CD4-positive, alpha-beta T cell treated with Interleukin-6 at 100 ng/mL for 8 hours (primary cell): ENCODE measurements around the gene ESR2.
"Not testable (repeated sequence)": the region's sequence is repeated elsewhere in the genome, so short reads cannot be mapped to it uniquely, and the experiment has no call there.

ENCODE experiments used
- DNase-seq: peaks from one replicate; pipeline ENCODE4 v3.0.0-alpha.2; 2020; ENCODE audit warnings: mixed read lengths, low spot score

ESR2 gene

DNA sequence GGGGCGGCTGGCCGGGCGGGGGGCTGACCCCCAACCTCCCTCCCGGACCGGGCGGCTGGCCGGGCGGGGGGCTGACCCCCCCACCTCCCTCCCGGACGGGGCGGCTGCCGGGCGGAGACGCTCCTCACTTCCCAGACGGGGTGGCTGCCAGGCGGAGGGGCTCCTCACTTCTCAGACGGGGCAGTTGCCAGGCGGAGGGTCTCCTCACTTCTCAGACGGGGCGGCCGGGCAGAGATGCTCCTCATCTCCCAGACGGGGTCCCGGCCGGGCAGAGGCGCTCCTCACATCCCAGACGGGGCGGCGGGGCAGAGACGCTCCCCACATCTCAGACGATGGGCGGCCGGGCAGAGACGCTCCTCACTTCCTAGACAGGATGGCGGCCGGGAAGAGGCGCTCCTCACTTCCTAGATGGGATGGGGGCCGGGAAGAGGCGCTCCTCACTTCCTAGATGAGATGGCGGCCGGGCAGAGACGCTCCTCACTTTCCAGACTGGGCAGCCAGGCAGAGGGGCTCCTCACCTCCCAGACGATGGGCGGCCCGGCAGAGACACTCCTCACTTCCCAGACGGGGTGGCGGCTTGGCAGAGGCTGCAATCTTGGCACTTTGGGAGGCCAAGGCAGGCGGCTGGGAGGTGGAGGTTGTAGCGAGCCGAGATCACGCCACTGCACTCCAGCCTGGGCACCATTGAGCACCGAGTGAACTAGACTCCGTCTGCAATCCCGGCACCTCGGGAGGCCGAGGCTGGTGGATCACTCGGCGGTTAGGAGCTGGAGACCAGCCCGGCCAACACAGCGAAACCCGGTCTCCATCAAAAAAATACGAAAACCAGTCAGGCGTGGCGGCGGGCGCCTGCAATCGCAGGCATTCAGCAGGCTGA lies 256.1 kb downstream of the ESR2 start:
- DNase-seq, result not testable (repeated sequence)

- DNase-seq, result no peak
Observed at GRCh38 chr14:64035143-64035542, 259.0 kb downstream of the ESR2 start.
